Gastrocnemius medialis (tissue), 4 donors: ENCODE data around the gene ZBTB20. TPM values are rescaled to one million over a fixed set of nuclear protein-coding genes. Genes with fewer than 3 reads are reported as not detected.

Source experiments
- ATAC-seq, 2 donors: fragments of 150-250 bp; one replicate each; pipeline ENCODE4 v1.9.1; 2016
- DNase-seq, 2 donors: peaks; one replicate each; pipeline ENCODE4 v3.0.0-alpha.2; 2019
- H3K27ac ChIP-seq, 4 donors: fragments of 200-600 bp; sonication (generic); 1 replicate in 1 of 4; 2 replicates in 3 of 4; pipeline ENCODE4 v1.5.1; 2016 to 2018; ENCODE audit warnings: mild to moderate bottlenecking in 2 of 4, moderate library complexity in 1 of 4
- H3K27me3 ChIP-seq, 3 donors: fragments of 200-600 bp; sonication (generic) in 2 of 3; 1 replicate in 1 of 3; 2 replicates in 2 of 3; pipeline versions ENCODE4 v1.5.1 to v1.6.0; 2016 to 2019; ENCODE audit warnings: mild to moderate bottlenecking in 1 of 3, moderate library complexity in 1 of 3
- H3K36me3 ChIP-seq, 2 donors: fragments of 200-600 bp; sonication (generic) in 1 of 2; one replicate each; pipeline ENCODE4 v1.5.1; 2017 to 2018
- H3K4me1 ChIP-seq, 2 donors: fragments of 200-600 bp; sonication (generic) in 1 of 2; one replicate each; pipeline ENCODE4 v1.5.1; 2016 to 2017; ENCODE audit warnings: mild to moderate bottlenecking in 2 of 2
- H3K4me3 ChIP-seq, 4 donors: fragments of 200-600 bp; sonication (generic) in 3 of 4; 1 replicate in 1 of 4; 2 replicates in 3 of 4; pipeline ENCODE4 v1.5.1; 2016 to 2019; ENCODE audit warnings: mild to moderate bottlenecking in 2 of 4
- H3K9me3 ChIP-seq, 3 donors: fragments of 200-600 bp; sonication (generic) in 2 of 3; 1 replicate in 1 of 3; 2 replicates in 2 of 3; pipeline ENCODE4 v1.5.1; 2016 to 2019
- POLR2A ChIP-seq, 2 donors: fragments of 450-650 bp; IDR thresholded peaks; one replicate each; pipeline ENCODE4 v1.6.1; 2017; ENCODE audit warnings: antibody characterized with exemption in 2 of 2, mild to moderate bottlenecking in 2 of 2, moderate library complexity in 2 of 2
- in situ Hi-C, 4 donors: fragments of 200-750 bp; cut with MboI; loops; one replicate each; pipeline versions ENCODE4 v1.15.0 to v1.8.0; 2017; ENCODE audit warnings: low sequenced_read_pairs in 4 of 4
- intact Hi-C: fragments of 100-400 bp; cut with DNase I; formaldehyde crosslinking; loops from one replicate; pipeline ENCODE4 v1.15.1; 2023; ENCODE audit warnings: low total_unique reads
- total RNA-seq, 4 donors: library from RNA; depleted of rRNA; stranded (reverse); fragments of >200 nt; gene quantifications; one replicate each; pipeline versions ENCODE4 v1.1.0 to v1.2.3, GENCODE V29; 2016
- TF ChIP-seq, protein P1 (sequence below), 5 experiments: fragments of 450-650 bp in 3 of 5; fragments of 200-600 bp in 2 of 5; sonication (generic) in 2 of 5; IDR thresholded peaks in 4 of 5; conservative IDR thresholded peaks in 1 of 5; 1 replicate in 4 of 5; 2 replicates in 1 of 5; pipeline ENCODE4 v1.5.1; 2016 to 2019; ENCODE audit warnings: antibody characterized with exemption in 5 of 5, mild to moderate bottlenecking in 3 of 5, moderate library complexity in 3 of 5

ZBTB20 gene
- total RNA-seq, 4 donors from 2014 or later, result 47.6 to 86.5 (median 69.0) TPM

- no peak for DNase-seq
- no peaks in the 10 kb centered on the region for H3K9me3 ChIP-seq
- no peaks in the 10 kb centered on the region for H3K27me3 ChIP-seq
- no peak overlapping the region for H3K4me3 ChIP-seq
- peak overlapping the region in 2 of 4 donors; percentile 30 to 43 for H3K27ac ChIP-seq
- ATAC-seq, result no peak
- TF ChIP-seq, protein P1, sequence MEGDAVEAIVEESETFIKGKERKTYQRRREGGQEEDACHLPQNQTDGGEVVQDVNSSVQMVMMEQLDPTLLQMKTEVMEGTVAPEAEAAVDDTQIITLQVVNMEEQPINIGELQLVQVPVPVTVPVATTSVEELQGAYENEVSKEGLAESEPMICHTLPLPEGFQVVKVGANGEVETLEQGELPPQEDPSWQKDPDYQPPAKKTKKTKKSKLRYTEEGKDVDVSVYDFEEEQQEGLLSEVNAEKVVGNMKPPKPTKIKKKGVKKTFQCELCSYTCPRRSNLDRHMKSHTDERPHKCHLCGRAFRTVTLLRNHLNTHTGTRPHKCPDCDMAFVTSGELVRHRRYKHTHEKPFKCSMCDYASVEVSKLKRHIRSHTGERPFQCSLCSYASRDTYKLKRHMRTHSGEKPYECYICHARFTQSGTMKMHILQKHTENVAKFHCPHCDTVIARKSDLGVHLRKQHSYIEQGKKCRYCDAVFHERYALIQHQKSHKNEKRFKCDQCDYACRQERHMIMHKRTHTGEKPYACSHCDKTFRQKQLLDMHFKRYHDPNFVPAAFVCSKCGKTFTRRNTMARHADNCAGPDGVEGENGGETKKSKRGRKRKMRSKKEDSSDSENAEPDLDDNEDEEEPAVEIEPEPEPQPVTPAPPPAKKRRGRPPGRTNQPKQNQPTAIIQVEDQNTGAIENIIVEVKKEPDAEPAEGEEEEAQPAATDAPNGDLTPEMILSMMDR (IDR thresholded peaks at IDR 0.05 in 4 of 5, conservative IDR thresholded peaks at IDR 0.05 in 1 of 5), result no peak
- no peak for TF ChIP-seq POLR2A (IDR thresholded peaks at IDR 0.05)
- H3K4me1 ChIP-seq, result peaks cover 64 to 75% of the 10 kb centered on the region in 2 donors
- intact Hi-C loops, result no loop called here
- in situ Hi-C loops, result loop anchor here in 1 of 4 donors (25.0 kb wide), 1 partner anchor 203 kb away; no protein-coding TSS in a partner anchor
- no peaks in the 10 kb centered on the region for H3K36me3 ChIP-seq
Observed at GRCh38 chr3:114615523-114616085, 531.5 kb downstream of the ZBTB20 start.

DNA sequence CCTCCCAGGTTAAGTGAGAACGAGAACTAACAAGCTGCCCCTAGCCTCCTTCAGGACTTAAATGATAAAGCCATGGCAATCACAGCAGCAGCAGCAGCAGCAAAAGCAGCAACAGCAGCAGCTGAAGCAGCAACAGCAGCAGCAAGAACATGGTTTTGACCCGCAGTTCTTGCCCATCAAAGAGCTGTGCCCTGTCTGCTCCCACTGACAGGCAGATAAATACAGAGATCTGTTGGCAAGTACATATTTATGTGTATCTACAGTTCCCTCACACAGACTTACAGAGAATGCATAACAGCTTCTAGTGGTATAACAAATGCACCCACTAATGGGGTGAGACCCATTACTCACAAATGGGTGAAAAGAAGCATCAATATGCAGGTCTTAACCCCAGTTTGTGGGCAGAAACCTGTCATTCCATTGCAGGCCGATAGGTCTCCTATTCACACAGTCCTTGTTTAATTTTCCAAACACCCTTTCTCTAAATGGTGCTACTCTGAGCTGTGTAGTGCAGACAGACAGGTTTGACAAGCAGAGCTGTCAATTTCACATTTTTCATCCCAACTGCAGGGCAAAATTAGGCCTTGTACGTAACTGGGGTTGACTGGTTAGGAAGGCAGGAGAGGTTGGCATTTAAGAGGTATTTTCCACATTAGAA is 537.0 kb downstream of the ZBTB20 start:
- no peaks in the 10 kb centered on the region for H3K9me3 ChIP-seq
- H3K27ac ChIP-seq, result peak overlapping the region in 3 of 4 donors; percentile 32 to 64 (median 55)
- intact Hi-C loops (no loop called here), in situ Hi-C loops (loop anchor here in 1 of 4 donors (25.0 kb wide), 1 partner anchor 198 kb away; no protein-coding TSS in a partner anchor)
- ATAC-seq, result no peak
- H3K4me3 ChIP-seq, result no peak overlapping the region
- peaks cover 54 to 65% of the 10 kb centered on the region in 2 donors for H3K4me1 ChIP-seq
- no peaks in the 10 kb centered on the region for H3K36me3 ChIP-seq
- TF ChIP-seq, protein P1 (IDR thresholded peaks at IDR 0.05 in 4 of 5, conservative IDR thresholded peaks at IDR 0.05 in 1 of 5), result no peak
- no peak for TF ChIP-seq POLR2A (IDR thresholded peaks at IDR 0.05)
- H3K27me3 ChIP-seq, result no peaks in the 10 kb centered on the region
- no peak for DNase-seq

- no peak for TF ChIP-seq POLR2A (IDR thresholded peaks at IDR 0.05)
- TF ChIP-seq, protein P1 (IDR thresholded peaks at IDR 0.05 in 4 of 5, conservative IDR thresholded peaks at IDR 0.05 in 1 of 5), result no peak
- ATAC-seq, result peak; percentile 25 to 32
- in situ Hi-C loops, result loop anchor here in 1 of 4 donors (25.0 kb wide), 1 partner anchor 196 kb away; no protein-coding TSS in a partner anchor
Observed at GRCh38 chr3:114608293-114608692, 538.8 kb downstream of the ZBTB20 start.

GRCh38 chr3:114606336-114606735 is 540.8 kb downstream of the ZBTB20 start:
- no peak for DNase-seq
- no peak for ATAC-seq
- no peaks in the 10 kb centered on the region for H3K36me3 ChIP-seq
- no peak overlapping the region for H3K4me3 ChIP-seq
- in situ Hi-C loops (loop anchor here in 1 of 4 donors (25.0 kb wide), 1 partner anchor 194 kb away; no protein-coding TSS in a partner anchor), intact Hi-C loops (no loop called here)
- H3K4me1 ChIP-seq, result peaks cover 51 to 59% of the 10 kb centered on the region in 2 donors
- H3K27me3 ChIP-seq, result no peaks in the 10 kb centered on the region
- no peaks in the 10 kb centered on the region for H3K9me3 ChIP-seq
- TF ChIP-seq POLR2A (IDR thresholded peaks at IDR 0.05), result no peak
- TF ChIP-seq, protein P1 (IDR thresholded peaks at IDR 0.05 in 4 of 5, conservative IDR thresholded peaks at IDR 0.05 in 1 of 5), result no peak
- H3K27ac ChIP-seq, result peak overlapping the region; percentile 12 to 53 (median 35)

More at GRCh38 chr3:114608293-114608692, 538.8 kb downstream of the ZBTB20 start:
- DNase-seq, result no peak
- Histone ChIP-seq H3K4me3 (no peak overlapping the region), H3K27ac (peak overlapping the region; percentile 32 to 64 (median 58)), H3K27me3 (no peaks in the 10 kb centered on the region), H3K4me1 (peaks cover 41 to 63% of the 10 kb centered on the region in 2 donors), H3K36me3 (no peaks in the 10 kb centered on the region), H3K9me3 (no peaks in the 10 kb centered on the region)
- intact Hi-C loops, result no loop called here
